Astrocyte (in vitro differentiated cells and primary cell): ENCODE results near the gene POLR2J2.
"Not testable (repeated sequence)": the region's sequence is repeated elsewhere in the genome, so short reads cannot be mapped to it uniquely, and the experiment has no call there.

Experiments
- EZH2 ChIP-seq: IDR thresholded peaks from 2 replicates; pipeline ENCODE4 v1.6.1; 2012; ENCODE audit warnings: mild to moderate bottlenecking, low read length, inconsistent platforms; ENCODE audit not compliant: insufficient read depth
- TF ChIP-seq, protein P1 (sequence below): IDR thresholded peaks from 2 replicates; pipeline ENCODE4 v1.5.1; 2011; ENCODE audit warnings: low read depth, mild to moderate bottlenecking, inconsistent platforms, low read length, moderate library complexity; ENCODE audit not compliant: insufficient read depth

DNA sequence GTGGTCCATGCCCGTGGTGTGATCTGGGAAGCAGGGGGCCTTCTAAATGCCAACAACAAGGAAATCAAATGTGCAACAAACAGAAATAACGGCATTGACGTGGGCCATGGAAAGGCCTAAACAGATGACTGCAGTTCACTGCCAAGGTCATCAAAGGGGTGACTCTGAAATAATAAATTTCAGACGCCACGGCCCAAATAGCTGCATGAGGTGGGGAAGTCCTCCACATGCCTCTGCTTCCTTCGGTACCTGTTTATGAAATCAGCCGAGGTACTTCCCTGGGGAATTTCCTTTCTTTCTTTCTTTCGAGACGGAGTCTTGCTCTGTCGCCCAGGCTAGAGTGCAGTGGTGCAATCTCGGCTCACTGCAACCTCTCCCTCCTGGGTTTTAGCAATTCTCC, 6.7 kb downstream of the POLR2J2 start:
- TF ChIP-seq, protein P1, sequence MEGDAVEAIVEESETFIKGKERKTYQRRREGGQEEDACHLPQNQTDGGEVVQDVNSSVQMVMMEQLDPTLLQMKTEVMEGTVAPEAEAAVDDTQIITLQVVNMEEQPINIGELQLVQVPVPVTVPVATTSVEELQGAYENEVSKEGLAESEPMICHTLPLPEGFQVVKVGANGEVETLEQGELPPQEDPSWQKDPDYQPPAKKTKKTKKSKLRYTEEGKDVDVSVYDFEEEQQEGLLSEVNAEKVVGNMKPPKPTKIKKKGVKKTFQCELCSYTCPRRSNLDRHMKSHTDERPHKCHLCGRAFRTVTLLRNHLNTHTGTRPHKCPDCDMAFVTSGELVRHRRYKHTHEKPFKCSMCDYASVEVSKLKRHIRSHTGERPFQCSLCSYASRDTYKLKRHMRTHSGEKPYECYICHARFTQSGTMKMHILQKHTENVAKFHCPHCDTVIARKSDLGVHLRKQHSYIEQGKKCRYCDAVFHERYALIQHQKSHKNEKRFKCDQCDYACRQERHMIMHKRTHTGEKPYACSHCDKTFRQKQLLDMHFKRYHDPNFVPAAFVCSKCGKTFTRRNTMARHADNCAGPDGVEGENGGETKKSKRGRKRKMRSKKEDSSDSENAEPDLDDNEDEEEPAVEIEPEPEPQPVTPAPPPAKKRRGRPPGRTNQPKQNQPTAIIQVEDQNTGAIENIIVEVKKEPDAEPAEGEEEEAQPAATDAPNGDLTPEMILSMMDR: not testable (repeated sequence)
- not testable (repeated sequence) for TF ChIP-seq EZH2
